ENCODE measurements around the gene MINDY4.

The MINDY4 gene

GRCh38 chr7:30916255-30916654, 145.0 kb downstream of the MINDY4 start:
- TF ChIP-seq CTCF (IDR thresholded peaks at IDR 0.05; ENCODE audit: low read depth, low read length, poor library complexity, severe bottlenecking) (no peak), EZH2phosphoT487 (IDR thresholded peaks at IDR 0.05; ENCODE audit: borderline replicate concordance, low read length) (no peak)
- Histone ChIP-seq H4K20me1 (ENCODE audit: control insufficient read depth, insufficient read depth, low read depth, low read length) (no peaks in the 10 kb centered on the region), H3K79me2 (ENCODE audit: control insufficient read depth, low read length) (no peaks in the 10 kb centered on the region), H3K36me3 (ENCODE audit: control insufficient read depth, low read length) (no peaks in the 10 kb centered on the region), H3K27me3 (ENCODE audit: control insufficient read depth, low read length) (no peaks in the 10 kb centered on the region), H3K9me2 (replicated peaks; ENCODE audit: control insufficient read depth, low read length) (no peaks in the 10 kb centered on the region), H3K9me3 (ENCODE audit: control insufficient read depth, insufficient read depth, low read length) (no peaks in the 10 kb centered on the region), H3K27ac (ENCODE audit: low read depth, low read length) (no peak overlapping the region), H3F3A (ENCODE audit: control insufficient read depth, insufficient read depth) (no peaks in the 10 kb centered on the region), H3K4me2 (ENCODE audit: low read length) (no peak overlapping the region), H3K4me3 (ENCODE audit: low read length) (no peak overlapping the region), H3K4me1 (ENCODE audit: control insufficient read depth, low read length) (no peaks in the 10 kb centered on the region)

GRCh38 chr7:30916767-30917166, 145.6 kb downstream of the MINDY4 start:
- no peak overlapping the region for H3K4me3 ChIP-seq (ENCODE audit: low read length)
- TF ChIP-seq EZH2phosphoT487 (IDR thresholded peaks at IDR 0.05; ENCODE audit: borderline replicate concordance, low read length) (no peak), CTCF (IDR thresholded peaks at IDR 0.05; ENCODE audit: low read depth, low read length, poor library complexity, severe bottlenecking) (no peak)
- H3K4me1 ChIP-seq (ENCODE audit: control insufficient read depth, low read length) = no peaks in the 10 kb centered on the region
- no peaks in the 10 kb centered on the region for H3F3A ChIP-seq (ENCODE audit: control insufficient read depth, insufficient read depth)
- H3K36me3 ChIP-seq (ENCODE audit: control insufficient read depth, low read length) = no peaks in the 10 kb centered on the region
- H4K20me1 ChIP-seq (ENCODE audit: control insufficient read depth, insufficient read depth, low read depth, low read length) = no peaks in the 10 kb centered on the region
- no peaks in the 10 kb centered on the region for H3K79me2 ChIP-seq (ENCODE audit: control insufficient read depth, low read length)
- no peak overlapping the region for H3K4me2 ChIP-seq (ENCODE audit: low read length)
- no peaks in the 10 kb centered on the region for H3K9me2 ChIP-seq (replicated peaks; ENCODE audit: control insufficient read depth, low read length)
- H3K27me3 ChIP-seq (ENCODE audit: control insufficient read depth, low read length) = no peaks in the 10 kb centered on the region
- no peak overlapping the region for H3K27ac ChIP-seq (ENCODE audit: low read depth, low read length)
- H3K9me3 ChIP-seq (ENCODE audit: control insufficient read depth, insufficient read depth, low read length) = no peaks in the 10 kb centered on the region

DNA sequence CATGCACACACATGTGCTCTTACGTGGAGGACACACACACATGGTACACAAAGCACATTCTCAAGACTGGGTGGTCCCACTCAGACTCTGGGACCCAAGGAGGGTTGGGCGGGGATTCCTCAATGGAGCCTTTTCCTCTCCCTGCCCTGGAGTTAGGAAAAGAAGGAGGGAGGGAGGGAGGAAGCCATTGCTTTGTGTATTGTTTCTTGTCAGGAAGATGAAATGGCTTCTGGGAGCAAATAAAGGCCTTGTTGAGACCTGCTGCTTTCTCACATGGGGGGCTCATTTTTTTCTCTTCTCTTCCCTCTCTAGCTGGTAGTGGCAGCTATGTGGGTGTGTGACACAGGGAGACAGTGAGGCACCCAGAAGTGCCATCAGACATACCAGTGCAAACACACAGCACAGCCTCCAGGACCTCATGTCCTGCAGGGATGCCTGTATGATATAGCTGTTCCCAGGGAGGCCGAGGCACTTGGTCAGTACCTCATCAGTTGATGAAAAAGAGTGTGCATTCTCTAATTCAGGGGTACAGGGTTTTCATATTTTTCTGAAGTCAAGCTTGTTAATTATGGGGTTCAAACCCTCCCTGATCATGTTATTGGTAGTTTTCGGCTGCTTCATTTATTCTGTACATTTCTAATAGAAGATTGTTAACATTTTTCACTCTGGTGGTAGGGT, 146.1 kb downstream of the MINDY4 start:
- H3K27me3 ChIP-seq (ENCODE audit: control insufficient read depth, low read length) = no peaks in the 10 kb centered on the region
- H3K4me2 ChIP-seq (ENCODE audit: low read length) = no peak overlapping the region
- H3K9me3 ChIP-seq (ENCODE audit: control insufficient read depth, insufficient read depth, low read length) = no peaks in the 10 kb centered on the region
- H3K27ac ChIP-seq (ENCODE audit: low read depth, low read length) = no peak overlapping the region
- no peak overlapping the region for H3K4me3 ChIP-seq (ENCODE audit: low read length)
- no peaks in the 10 kb centered on the region for H3F3A ChIP-seq (ENCODE audit: control insufficient read depth, insufficient read depth)
- H4K20me1 ChIP-seq (ENCODE audit: control insufficient read depth, insufficient read depth, low read depth, low read length) = no peaks in the 10 kb centered on the region
- H3K36me3 ChIP-seq (ENCODE audit: control insufficient read depth, low read length) = no peaks in the 10 kb centered on the region
- H3K9me2 ChIP-seq (replicated peaks; ENCODE audit: control insufficient read depth, low read length) = no peaks in the 10 kb centered on the region
- H3K79me2 ChIP-seq (ENCODE audit: control insufficient read depth, low read length) = no peaks in the 10 kb centered on the region
- TF ChIP-seq EZH2phosphoT487 (IDR thresholded peaks at IDR 0.05; ENCODE audit: borderline replicate concordance, low read length) = no peak
- TF ChIP-seq CTCF (IDR thresholded peaks at IDR 0.05; ENCODE audit: low read depth, low read length, poor library complexity, severe bottlenecking) = no peak
- H3K4me1 ChIP-seq (ENCODE audit: control insufficient read depth, low read length) = no peaks in the 10 kb centered on the region
